HepG2 (cell line): ENCODE results near the gene MDFIC. TPM values are rescaled to one million over a fixed set of nuclear protein-coding genes. Genes with fewer than 3 reads are reported as not detected.

Experiments
- ATAC-seq: fragments of 200-7000 bp; cut with Tn5 transposase; 3 replicates; pipeline ENCODE4 v1.9.1; 2020; ENCODE audit warnings: mild to moderate bottlenecking, moderate library complexity
- BruUV-seq: library from RNA; stranded (reverse); fragments of 400-500 nt; replicated peaks from 2 replicates; lab custom pipeline; 2021; lab: Mats Ljungman, UMichigan
- CTCF ChIA-PET: fragments of 300-600 bp; formaldehyde crosslinking; extraction: SDS; loops from one replicate; lab custom pipeline; 2021; ENCODE audit warnings: low total read pairs, inconsistent platforms, low intra/inter-chr PET ratio; lab: Yijun Ruan, JAX
- POLR2A ChIA-PET: fragments of 350-600 bp; sonication (Branson Sonifier 250); formaldehyde crosslinking; loops from one replicate; lab custom pipeline; 2020; ENCODE audit warnings: antibody characterized with exemption, inconsistent platforms; lab: Yijun Ruan, JAX
- DNase-seq: peaks from one replicate; pipeline ENCODE4 v3.0.0-alpha.2; 2015; ENCODE audit warnings: low spot score
- FAIRE-seq: peaks from 3 replicates; lab custom pipeline; 2011; peaks lifted over from hg19 to GRCh38; lab: Jason Lieb, UNC
- H2AFZ ChIP-seq: one replicate; pipeline ENCODE4 v1.6.1; 2011; ENCODE audit warnings: low read length, inconsistent platforms
- H3K27ac ChIP-seq: fragments of 300-600 bp; 3 replicates; pipeline ENCODE4 v1.8.0; 2011; ENCODE audit warnings: mixed run types, mild to moderate bottlenecking, mixed read lengths, low read length, inconsistent platforms; ENCODE audit not compliant: insufficient read depth; ENCODE audit errors: extremely low read length
- H3K27me3 ChIP-seq, 2 experiments: fragments of 200-600 bp in 1 of 2; 2 replicates in 1 of 2; 3 replicates in 1 of 2; pipeline versions ENCODE4 v1.6.0 to v1.8.0; 2011; ENCODE audit warnings: low read length in 2 of 2, mild to moderate bottlenecking in 2 of 2, moderate library complexity in 2 of 2, inconsistent platforms in 1 of 2; ENCODE audit not compliant: insufficient read depth in 2 of 2, control insufficient read depth in 1 of 2
- H3K36me3 ChIP-seq, 2 experiments: fragments of 200-600 bp in 1 of 2; replicated peaks in 1 of 2; 2 replicates in 1 of 2; 3 replicates in 1 of 2; pipeline versions ENCODE4 v1.5.1 to v1.8.0; 2011; ENCODE audit warnings: low read length in 2 of 2, inconsistent platforms in 1 of 2; ENCODE audit not compliant: insufficient read depth in 2 of 2, control insufficient read depth in 1 of 2
- H3K4me1 ChIP-seq: 2 replicates; pipeline ENCODE4 v1.5.1; 2012; ENCODE audit warnings: low read length, inconsistent platforms; ENCODE audit not compliant: insufficient read depth
- H3K4me2 ChIP-seq: 2 replicates; pipeline ENCODE4 v1.6.0; 2011; ENCODE audit warnings: low read depth, low read length, inconsistent platforms
- H3K4me3 ChIP-seq, 3 experiments: fragments of 200-600 bp in 1 of 3; sonication (generic), shearing (Covaris generic) in 1 of 3; replicated peaks in 1 of 3; 2 replicates each; pipeline ENCODE4 v1.5.1; 2011 to 2016; ENCODE audit warnings: low read length in 3 of 3, inconsistent platforms in 2 of 3, low read depth in 2 of 3, mild to moderate bottlenecking in 2 of 3, control low read depth in 1 of 3, mixed read lengths in 1 of 3; ENCODE audit not compliant: insufficient read depth in 1 of 3
- H3K79me2 ChIP-seq: one replicate; pipeline ENCODE4 v1.6.1; 2011; ENCODE audit warnings: low read length, inconsistent platforms; ENCODE audit not compliant: insufficient read depth
- H3K9ac ChIP-seq: 2 replicates; pipeline ENCODE4 v1.6.0; 2011; ENCODE audit warnings: mild to moderate bottlenecking, low read depth, low read length, inconsistent platforms; ENCODE audit not compliant: insufficient read depth
- H3K9me3 ChIP-seq: 2 replicates; pipeline ENCODE4 v1.5.1; 2012; ENCODE audit warnings: mild to moderate bottlenecking, low read length
- H4K20me1 ChIP-seq: 2 replicates; pipeline ENCODE4 v1.6.0; 2011; ENCODE audit warnings: inconsistent platforms, mild to moderate bottlenecking, low read length, moderate library complexity; ENCODE audit not compliant: insufficient read depth
- ATRX ChIP-seq: sonication (generic); formaldehyde crosslinking; IDR thresholded peaks from 2 replicates; pipeline ENCODE4 v1.4.0; 2020; ENCODE audit warnings: missing genetic modification reagents, borderline replicate concordance
- CREM ChIP-seq, 2 experiments: sonication (generic) in 1 of 2; formaldehyde crosslinking in 1 of 2; IDR thresholded peaks; 2 replicates each; pipeline versions ENCODE4 v1.4.0 to v1.6.1; 2016 to 2020; ENCODE audit warnings: antibody characterized with exemption in 1 of 2, mild to moderate bottlenecking in 1 of 2, missing genetic modification reagents in 1 of 2
- FOXJ3 ChIP-seq: sonication (generic); formaldehyde crosslinking; IDR thresholded peaks from 2 replicates; pipeline ENCODE4 v1.4.0; 2020; ENCODE audit warnings: missing genetic modification reagents, mild to moderate bottlenecking, borderline replicate concordance
- GMEB2 ChIP-seq: IDR thresholded peaks from 2 replicates; pipeline ENCODE4 v1.6.1; 2016; ENCODE audit warnings: missing biosample characterization, missing genetic modification reagents, low read depth
- HDAC2 ChIP-seq: sonication (generic); formaldehyde crosslinking; IDR thresholded peaks from 2 replicates; pipeline ENCODE4 v1.4.0; 2020; ENCODE audit warnings: missing genetic modification reagents
- HMG20A ChIP-seq: IDR thresholded peaks from 2 replicates; pipeline ENCODE4 v1.6.1; 2016; ENCODE audit warnings: borderline replicate concordance
- KLF6 ChIP-seq: IDR thresholded peaks from 2 replicates; pipeline ENCODE4 v1.8.0; 2016; ENCODE audit warnings: missing biosample characterization, missing genetic modification reagents
- PAF1 ChIP-seq: IDR thresholded peaks from 2 replicates; pipeline ENCODE4 v1.6.1; 2016; ENCODE audit warnings: missing genetic modification reagents, missing compliant biosample characterization
- RBAK ChIP-seq: sonication (generic); formaldehyde crosslinking; IDR thresholded peaks from 2 replicates; pipeline ENCODE4 v1.5.1; 2020; ENCODE audit warnings: mild to moderate bottlenecking, missing genetic modification reagents
- ZBTB1 ChIP-seq: sonication (generic); formaldehyde crosslinking; IDR thresholded peaks from 2 replicates; pipeline ENCODE4 v1.4.0; 2020; ENCODE audit warnings: missing genetic modification reagents, borderline replicate concordance
- ZBTB10 ChIP-seq: sonication (generic); formaldehyde crosslinking; IDR thresholded peaks from 2 replicates; pipeline ENCODE4 v1.4.0; 2020; ENCODE audit warnings: missing genetic modification reagents, borderline replicate concordance
- ZBTB46 ChIP-seq: sonication (generic); formaldehyde crosslinking; IDR thresholded peaks from 2 replicates; pipeline ENCODE4 v1.4.0; 2020; ENCODE audit warnings: mild to moderate bottlenecking, missing genetic modification reagents, borderline replicate concordance
- ZFP82 ChIP-seq: sonication (generic); formaldehyde crosslinking; IDR thresholded peaks from 2 replicates; pipeline ENCODE4 v1.5.1; 2020; ENCODE audit warnings: mild to moderate bottlenecking, missing genetic modification reagents, borderline replicate concordance
- ZNF446 ChIP-seq: sonication (generic); formaldehyde crosslinking; IDR thresholded peaks from 2 replicates; pipeline ENCODE4 v1.5.0; 2020; ENCODE audit warnings: mild to moderate bottlenecking, missing genetic modification reagents
- ZNF512B ChIP-seq: sonication (generic); formaldehyde crosslinking; IDR thresholded peaks from 2 replicates; pipeline ENCODE4 v1.5.1; 2020; ENCODE audit warnings: missing genetic modification reagents, mild to moderate bottlenecking, borderline replicate concordance
- WGBS: methylation state at CpG from one replicate; pipeline ENCODE4 v1.1.6; 2017; ENCODE audit warnings: low lambda C conversion rate; 5-methylcytosine and 5-hydroxymethylcytosine counted together
- in situ Hi-C: cut with HindIII; loops from 2 replicates; pipeline ENCODE4 v1.10.0; 2017; ENCODE audit warnings: low pct_unique_long_range_greater_than_20kb; ENCODE audit not compliant: extremely low pct_ligation_motif_present
- intact Hi-C: fragments of 100-400 bp; cut with micrococcal nuclease; formaldehyde crosslinking; loops from one replicate; pipeline ENCODE4 v1.10.0; 2022; ENCODE audit not compliant: unreplicated experiment
- polyA plus RNA-seq, 8 experiments: library from polyadenylated mRNA; depleted of rRNA in 3 of 8; stranded (reverse) in 7 of 8; unstranded in 1 of 8; fragments of >200 nt; fragmentation: Illumina TruSeq in 4 of 8; extraction: Trizol in 4 of 8; gene quantifications; 2 replicates each; pipeline versions ENCODE4 v1.2.1 to v1.2.3, GENCODE V29; 2011 to 2016; ENCODE audit warnings: low read depth in 4 of 8, missing spikeins in 1 of 8, mixed read lengths in 1 of 8; ENCODE audit not compliant: insufficient read depth in 1 of 8
- total RNA-seq, 5 experiments: library from RNA; depleted of rRNA; stranded (reverse); fragments of >200 nt; fragmentation: Illumina TruSeq; extraction: Trizol; gene quantifications; 2 replicates each; pipeline ENCODE4 v1.2.3, GENCODE V29; 2016; ENCODE audit warnings: low read depth in 1 of 5

The MDFIC gene
- total and polyA plus RNA-seq, 2 of the 13 experiments (the other 11 are each of a cell fraction or from before 2014, with no cell fraction given) = 0.13 TPM; not detected in 1

GRCh38 chr7:115010441-115010820 is 88.5 kb downstream of the MDFIC start:
- intact Hi-C loops (no loop called here), in situ Hi-C loops (no loop called here)
- H3K4me2 ChIP-seq = no peak overlapping the region
- ATAC-seq (no peak), FAIRE-seq (no peak), DNase-seq (no peak)
- peaks cover 7% of the 10 kb centered on the region for H3K4me1 ChIP-seq
- H3K4me3 ChIP-seq = no peak overlapping the region
- H3K36me3 ChIP-seq = no peaks in the 10 kb centered on the region
- no peaks in the 10 kb centered on the region for H3K9me3 ChIP-seq
- no peak overlapping the region for H2AFZ ChIP-seq
- no peak overlapping the region for H3K9ac ChIP-seq
- no peaks in the 10 kb centered on the region for H3K27me3 ChIP-seq
- no peak overlapping the region for H3K27ac ChIP-seq
- BruUV-seq = no TSS peak
- CTCF ChIA-PET = no interaction called here
- no peak for TF ChIP-seq ZBTB46 (CRISPR knock-in tag)
- TF ChIP-seq GMEB2 (CRISPR knock-in tag) = no peak
- no peak for TF ChIP-seq PAF1 (CRISPR knock-in tag)
- TF ChIP-seq KLF6 (CRISPR knock-in tag) = no peak
- no peak for TF ChIP-seq ZBTB1 (CRISPR knock-in tag)
- TF ChIP-seq RBAK (CRISPR knock-in tag) = no peak
- no peak for TF ChIP-seq FOXJ3 (CRISPR knock-in tag)
- no peak for TF ChIP-seq ZNF512B (CRISPR knock-in tag)
- no peak for TF ChIP-seq ZNF446 (CRISPR knock-in tag)
- no peak for TF ChIP-seq HMG20A
- no peak for TF ChIP-seq ZBTB10 (CRISPR knock-in tag)
- no peak for TF ChIP-seq CREM (IDR thresholded peaks at IDR 0.05)
- no peak for TF ChIP-seq CREM (CRISPR knock-in tag; IDR thresholded peaks at IDR 0.05)
- TF ChIP-seq ATRX = no peak
- no peak for TF ChIP-seq ZFP82 (CRISPR knock-in tag)
- TF ChIP-seq HDAC2 (CRISPR knock-in tag) = no peak
- POLR2A ChIA-PET = no interaction called here
- H3K79me2 ChIP-seq = no peaks in the 10 kb centered on the region
- WGBS = 24% methylated on average over 1 of the region's 1 CpG
- no peaks in the 10 kb centered on the region for H4K20me1 ChIP-seq
